Activated CD4-positive, alpha-beta T cell treated with anti-CD3 and anti-CD28 coated beads, Interleukin-2, amount 50 U/mL, for 1 hour (primary cell): ENCODE data around the gene RIMKLB.
"Not testable (repeated sequence)": the region's sequence is repeated elsewhere in the genome, so short reads cannot be mapped to it uniquely, and the experiment has no call there.

Experiments used
- DNase-seq: peaks from one replicate; pipeline ENCODE4 v3.0.0-alpha.2; 2020

Gene RIMKLB

DNA sequence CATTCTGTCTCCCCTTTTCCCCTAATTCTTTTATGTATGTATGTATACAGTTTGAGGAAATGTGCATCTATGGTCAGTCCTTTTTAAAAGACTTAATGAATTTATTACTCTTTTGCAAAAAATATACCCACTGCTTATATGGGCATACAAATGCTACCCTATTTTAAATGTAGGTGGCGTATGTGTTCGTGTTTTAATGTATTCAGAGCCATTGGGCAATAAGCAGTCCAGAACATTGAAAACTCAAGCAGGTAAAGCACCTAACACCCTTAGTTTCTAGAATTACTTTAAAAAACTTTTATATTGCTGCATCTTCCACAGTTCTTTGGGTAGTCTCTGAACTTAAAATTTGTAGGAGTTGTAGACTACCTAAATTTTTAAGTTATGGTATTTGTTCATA lies 82.1 kb downstream of the RIMKLB start:
- DNase-seq, result no peak

GRCh38 chr12:8780389-8780788 lies 82.6 kb downstream of the RIMKLB start:
- DNase-seq, result no peak

- no peak for DNase-seq
Measured at GRCh38 chr12:8781381-8782127, 83.8 kb downstream of the RIMKLB start.

- no peak for DNase-seq
Measured at GRCh38 chr12:8784290-8784888, 86.6 kb downstream of the RIMKLB start.

- DNase-seq, result no peak
Measured at GRCh38 chr12:8785499-8785898, 87.7 kb downstream of the RIMKLB start.

DNA sequence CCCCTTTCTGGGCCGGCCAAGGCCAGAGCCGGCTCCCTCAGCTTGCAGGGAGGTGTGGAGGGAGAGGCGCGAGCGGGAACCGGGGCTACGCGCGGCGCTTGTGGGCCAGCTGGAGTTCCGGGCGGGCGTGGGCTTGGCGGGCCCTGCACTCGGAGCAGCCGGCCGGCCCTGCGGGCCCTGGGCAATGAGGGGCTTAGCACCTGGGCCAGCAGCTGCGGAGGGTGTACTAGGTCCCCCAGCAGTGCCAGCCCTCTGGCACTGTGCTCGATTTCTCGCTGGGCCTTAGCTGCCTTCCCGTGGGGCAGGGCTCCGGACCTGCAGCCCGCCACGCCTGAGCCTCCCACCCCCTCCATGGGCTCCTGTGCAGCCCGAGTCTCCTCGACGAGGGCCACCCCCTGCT lies 89.4 kb downstream of the RIMKLB start:
- DNase-seq, result not testable (repeated sequence)

GRCh38 chr12:8788706-8789105 lies 90.9 kb downstream of the RIMKLB start:
- not testable (repeated sequence) for DNase-seq

- not testable (repeated sequence) for DNase-seq
Measured at GRCh38 chr12:8789341-8790013, 91.7 kb downstream of the RIMKLB start.

- DNase-seq, result not testable (repeated sequence)
Measured at GRCh38 chr12:8793226-8793625, 95.4 kb downstream of the RIMKLB start.

DNA sequence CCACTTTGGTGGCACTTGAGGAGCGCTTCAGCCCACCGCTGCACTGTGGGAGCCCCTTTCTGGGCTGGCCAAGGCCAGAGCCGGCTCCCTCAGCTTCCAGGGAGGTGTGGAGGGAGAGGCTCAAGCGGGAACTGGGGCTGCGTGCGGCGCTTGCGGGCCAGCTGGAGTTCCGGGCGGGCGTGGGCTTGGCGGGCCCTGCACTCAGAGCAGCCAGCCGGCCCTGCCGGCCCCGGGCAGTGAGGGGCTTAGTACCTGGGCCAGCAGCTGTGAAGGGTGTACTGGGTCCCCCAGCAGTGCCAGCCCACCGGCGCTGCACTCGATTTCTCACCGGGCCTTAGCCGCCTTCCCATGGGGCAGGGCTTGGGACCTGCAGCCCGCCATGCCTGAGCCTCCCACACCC lies 96.8 kb downstream of the RIMKLB start:
- DNase-seq, result not testable (repeated sequence)

- DNase-seq, result no peak
Measured at GRCh38 chr12:8796831-8797626, 99.2 kb downstream of the RIMKLB start.

DNA sequence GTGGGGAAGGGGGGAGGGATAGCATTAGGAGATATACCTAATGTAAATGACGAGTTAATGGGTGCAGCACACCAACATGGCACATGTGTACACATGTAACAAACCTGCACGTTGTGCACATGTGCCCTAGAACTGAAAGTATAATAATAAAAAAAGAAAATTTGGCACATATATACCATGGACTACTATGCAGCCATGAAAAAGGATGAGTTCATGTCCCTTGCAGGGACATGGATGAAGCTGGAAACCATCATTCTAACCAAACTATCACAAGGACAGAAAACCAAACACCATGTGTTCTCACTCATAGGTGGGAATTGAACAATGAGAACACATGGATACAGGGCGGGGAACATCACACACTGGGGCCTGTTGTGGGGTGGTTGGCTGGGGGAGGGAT lies 103.4 kb downstream of the RIMKLB start:
- not testable (repeated sequence) for DNase-seq

DNA sequence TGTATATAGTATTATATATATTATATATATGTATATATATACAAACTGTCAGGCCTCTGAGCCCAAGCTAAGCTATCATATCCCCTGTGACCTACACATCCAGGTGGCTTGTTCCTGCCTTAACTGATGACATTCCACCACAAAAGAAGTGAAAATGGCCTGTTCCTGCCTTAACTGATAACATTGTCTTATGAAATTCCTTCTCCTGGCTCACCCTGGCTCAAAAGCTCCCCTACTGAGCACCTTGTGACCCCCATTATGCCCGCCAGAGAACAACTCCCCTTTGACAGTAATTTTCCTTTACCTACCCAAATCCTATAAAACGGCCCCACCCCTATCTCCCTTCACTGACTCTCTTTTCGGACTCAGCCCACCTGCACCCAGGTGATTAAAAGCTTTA lies 107.0 kb downstream of the RIMKLB start:
- not testable (repeated sequence) for DNase-seq

DNA sequence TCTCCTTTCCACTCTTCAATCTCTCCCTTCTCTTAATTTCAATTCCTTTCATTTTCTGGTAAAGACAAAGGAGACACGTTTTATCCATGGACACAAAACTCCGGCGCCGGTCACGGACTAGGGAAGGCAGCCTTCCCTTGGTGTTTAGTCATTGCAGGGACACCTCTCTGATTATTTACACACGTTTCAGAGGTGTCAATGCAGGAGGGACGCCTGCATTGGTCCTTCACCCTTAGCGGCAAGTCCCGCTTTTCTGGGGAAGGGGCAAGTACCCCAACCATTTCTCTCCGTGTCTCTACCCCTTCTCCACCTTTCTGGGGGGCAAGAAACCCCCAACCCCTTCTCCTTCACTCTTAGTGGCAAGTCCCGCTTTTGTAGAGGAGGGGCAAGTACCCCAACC lies 107.7 kb downstream of the RIMKLB start:
- not testable (repeated sequence) for DNase-seq

DNA sequence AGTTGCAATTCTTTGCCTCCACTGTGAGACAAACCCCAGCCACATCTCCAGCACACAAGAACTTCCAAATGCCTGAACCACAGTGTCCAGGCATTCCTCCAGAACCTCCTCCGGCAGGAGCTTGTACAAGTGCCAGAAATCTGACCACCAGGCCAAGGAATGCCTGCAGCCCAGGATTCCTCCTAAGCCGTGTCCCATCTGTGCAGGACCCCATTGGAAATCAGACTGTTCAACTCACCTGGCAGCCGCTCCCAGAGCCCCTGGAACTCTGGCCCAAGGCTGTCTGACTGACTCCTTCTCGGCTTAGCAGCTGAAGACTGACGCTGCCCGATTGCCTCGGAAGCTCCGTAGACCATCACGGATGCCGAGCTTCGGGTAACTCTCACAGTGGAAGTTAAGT lies 109.3 kb downstream of the RIMKLB start:
- not testable (repeated sequence) for DNase-seq

- not testable (repeated sequence) for DNase-seq
Measured at GRCh38 chr12:8810112-8810511, 112.3 kb downstream of the RIMKLB start.

DNA sequence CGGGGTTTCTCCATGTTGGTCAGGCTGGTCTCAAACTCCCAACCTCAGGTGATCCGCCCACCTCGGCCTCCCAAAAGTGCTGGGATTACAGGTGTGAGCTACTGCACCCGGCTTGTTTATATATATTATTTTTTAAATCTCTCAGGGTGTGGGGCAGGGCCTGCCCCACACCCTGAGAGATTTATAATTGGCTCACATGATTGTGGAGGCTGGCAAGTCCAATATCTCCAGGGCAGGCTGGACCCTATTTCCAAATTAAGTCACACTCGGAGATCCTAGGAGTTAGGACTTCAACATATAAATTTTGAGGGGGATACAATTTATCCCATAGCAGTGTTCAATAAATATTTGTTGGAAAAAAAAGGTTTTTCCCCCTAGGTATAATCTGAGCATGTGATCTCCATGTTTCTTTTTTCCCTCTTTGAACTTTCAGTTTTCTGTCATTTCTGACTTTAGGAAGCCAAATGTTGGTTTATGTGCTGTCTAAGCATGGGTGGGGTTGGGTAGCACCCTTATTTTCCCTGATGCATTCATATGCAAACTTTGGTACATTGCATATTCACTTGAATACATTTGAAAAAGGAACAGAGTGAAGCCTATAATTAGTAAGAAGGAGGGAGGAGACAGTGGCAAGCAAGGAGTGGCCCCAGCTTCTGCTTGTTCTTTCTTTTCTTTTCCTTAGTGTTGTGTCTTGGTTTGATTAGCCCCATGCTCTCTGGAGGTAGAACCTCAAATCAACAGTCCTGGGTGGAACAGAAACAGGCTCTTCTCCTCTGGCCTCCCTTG lies 116.0 kb downstream of the RIMKLB start:
- no peak for DNase-seq

GRCh38 chr12:8816448-8817050 lies 118.8 kb downstream of the RIMKLB start:
- DNase-seq, result no peak

DNA sequence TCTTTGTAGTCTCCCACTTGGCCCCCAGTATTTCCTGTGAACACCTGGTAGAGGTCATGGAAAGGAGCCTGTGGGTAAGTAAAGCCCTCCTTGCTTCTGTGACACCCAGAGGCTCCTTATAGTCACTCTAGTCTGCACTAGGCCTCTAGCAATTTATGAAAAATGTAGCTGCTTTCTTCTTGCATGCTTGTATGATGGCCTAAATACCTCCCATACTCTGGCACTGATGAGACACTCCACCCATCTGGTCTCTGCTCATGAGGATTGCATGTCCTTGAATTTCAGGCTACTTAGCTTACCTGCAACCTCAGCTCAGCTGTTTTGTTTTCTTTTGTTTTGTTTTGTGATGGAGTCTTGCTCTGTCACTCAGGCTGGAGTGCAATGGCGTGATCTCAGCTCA lies 120.1 kb downstream of the RIMKLB start:
- DNase-seq, result no peak

- no peak for DNase-seq
Measured at GRCh38 chr12:8818526-8818925, 120.7 kb downstream of the RIMKLB start.

GRCh38 chr12:8819666-8819980 lies 121.8 kb downstream of the RIMKLB start:
- no peak for DNase-seq
